Spinal cord (tissue), 10 donors: ENCODE measurements around the gene CACNA1A. TPM values are rescaled to one million over a fixed set of nuclear protein-coding genes. Genes with fewer than 3 reads are reported as not detected.

Experiments used
- DNase-seq, 6 donors: peaks; one replicate each; pipeline versions ENCODE4 v3.0.0 to v3.0.0-alpha.2; 2013 to 2015; ENCODE audit warnings: low spot score in 6 of 6, low read depth in 4 of 6
- H3K27ac ChIP-seq: one replicate; pipeline ENCODE4 v1.5.1; 2013; ENCODE audit warnings: low read depth, low read length, control low read depth
- H3K27me3 ChIP-seq: one replicate; pipeline ENCODE4 v1.6.1; 2013; ENCODE audit warnings: low read length; ENCODE audit not compliant: control insufficient read depth, insufficient read depth
- H3K36me3 ChIP-seq: one replicate; pipeline ENCODE4 v1.6.1; 2013; ENCODE audit warnings: low read length; ENCODE audit not compliant: control insufficient read depth, insufficient read depth
- H3K4me1 ChIP-seq: one replicate; pipeline ENCODE4 v1.6.1; 2013; ENCODE audit warnings: low read length; ENCODE audit not compliant: control insufficient read depth, insufficient read depth
- H3K4me3 ChIP-seq: one replicate; pipeline ENCODE4 v1.5.1; 2013; ENCODE audit warnings: low read depth, low read length, control low read depth
- H3K9me3 ChIP-seq: one replicate; pipeline ENCODE4 v1.6.1; 2013; ENCODE audit warnings: low read length; ENCODE audit not compliant: control insufficient read depth, insufficient read depth
- WGBS: methylation state at CpG from one replicate; pipeline ENCODE4 v1.1.5; 2013; ENCODE audit warnings: missing lambda C conversion rate; ENCODE audit not compliant: insufficient coverage; 5-methylcytosine and 5-hydroxymethylcytosine counted together
- polyA plus RNA-seq, 2 donors: library from polyadenylated mRNA; unstranded; fragments of 120-200 nt; gene quantifications; one replicate each; pipeline ENCODE4 v1.2.1, GENCODE V29; 2013; ENCODE audit not compliant: insufficient read length in 2 of 2
- total RNA-seq, 2 donors: library from RNA; depleted of rRNA in 1 of 2; stranded (reverse); fragments of 120-200 nt in 1 of 2; fragments of >200 nt in 1 of 2; gene quantifications; one replicate each; pipeline versions ENCODE4 v1.2.3 to v1.2.4, GENCODE V29; 2013 to 2014
- donor health status: healthy.

CACNA1A gene
- total and polyA plus RNA-seq, 4 donors = 39.8 to 116 (median 66.7) TPM

DNA sequence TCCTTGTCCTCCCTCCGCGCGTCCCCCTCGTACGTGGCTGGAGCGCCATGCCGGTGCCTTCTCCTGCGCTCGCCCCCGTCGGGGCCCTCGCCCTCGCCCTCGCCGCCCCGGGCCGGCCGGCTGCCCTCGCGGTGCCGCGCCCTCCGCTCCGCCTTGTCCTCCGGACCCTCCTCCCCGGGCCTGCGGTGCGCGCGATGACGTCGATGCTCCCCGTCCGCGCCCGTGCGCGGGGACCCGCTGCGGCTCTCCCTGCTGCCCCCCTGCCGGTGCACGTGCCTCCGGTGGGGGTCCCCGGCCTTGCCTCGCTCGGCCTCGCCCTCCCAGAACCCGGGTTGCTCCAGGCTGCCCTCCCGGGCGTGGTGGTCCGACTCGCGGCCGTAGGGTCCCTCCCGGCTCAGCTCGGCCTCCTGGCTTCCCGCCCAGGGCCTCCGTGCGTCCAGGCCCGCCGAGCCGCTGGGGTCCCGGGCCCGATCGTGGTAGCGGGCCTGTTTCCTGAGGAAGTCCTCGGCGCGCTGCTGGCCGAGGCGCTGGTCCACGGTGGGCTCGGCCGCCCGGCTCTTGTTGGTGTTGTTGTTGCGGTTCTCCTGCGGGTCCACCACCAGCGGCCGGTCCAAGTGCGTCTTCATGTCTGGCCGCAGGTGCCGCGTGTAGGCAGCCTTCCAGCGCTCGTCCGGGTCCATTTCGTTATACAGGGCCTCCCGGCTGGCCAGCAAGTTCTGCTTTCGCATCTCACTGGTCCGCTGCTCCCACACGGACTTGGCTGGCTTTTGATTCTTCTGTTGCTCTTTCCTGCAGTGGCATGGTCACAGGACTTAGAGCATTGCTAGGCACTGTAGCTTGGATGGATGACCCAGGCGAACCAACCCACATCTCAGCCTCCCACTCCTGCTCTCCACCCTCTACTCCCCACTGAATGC is 207.5 kb downstream of the CACNA1A start:
- DNase-seq = no peak
- H3K4me1 ChIP-seq = peaks cover 6% of the 10 kb centered on the region
- no peaks in the 10 kb centered on the region for H3K9me3 ChIP-seq
- no peak overlapping the region for H3K4me3 ChIP-seq
- no peak overlapping the region for H3K27ac ChIP-seq
- H3K27me3 ChIP-seq = no peaks in the 10 kb centered on the region
- peaks cover 25% of the 10 kb centered on the region for H3K36me3 ChIP-seq
- 62% methylated on average over 91 of the region's 92 CpGs for WGBS

DNA sequence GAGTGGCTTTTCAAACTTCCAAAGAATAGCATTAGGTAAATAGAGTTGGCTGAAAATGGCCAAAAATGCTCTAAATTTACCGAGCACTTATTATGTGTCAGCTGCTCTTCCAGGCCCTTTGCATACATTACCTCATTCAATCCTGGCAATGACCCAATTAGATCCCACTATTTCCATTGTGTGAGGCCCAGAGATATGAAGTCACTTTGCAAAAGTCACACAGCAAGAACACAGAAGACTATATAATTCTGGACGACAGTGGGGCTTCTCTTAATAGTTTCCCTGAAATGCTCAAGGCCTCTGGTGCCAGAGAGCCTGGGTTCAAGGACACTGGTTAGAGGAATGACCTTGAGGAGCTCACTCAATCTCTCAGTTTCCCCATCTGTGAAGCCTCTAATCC is 209.3 kb downstream of the CACNA1A start:
- Histone ChIP-seq H3K9me3 (no peaks in the 10 kb centered on the region), H3K27ac (no peak overlapping the region), H3K36me3 (peaks cover 21% of the 10 kb centered on the region), H3K27me3 (no peaks in the 10 kb centered on the region), H3K4me1 (peaks cover 6% of the 10 kb centered on the region), H3K4me3 (no peak overlapping the region)
- no peak for DNase-seq
- 76% methylated on average over 2 of the region's 2 CpGs for WGBS

DNA sequence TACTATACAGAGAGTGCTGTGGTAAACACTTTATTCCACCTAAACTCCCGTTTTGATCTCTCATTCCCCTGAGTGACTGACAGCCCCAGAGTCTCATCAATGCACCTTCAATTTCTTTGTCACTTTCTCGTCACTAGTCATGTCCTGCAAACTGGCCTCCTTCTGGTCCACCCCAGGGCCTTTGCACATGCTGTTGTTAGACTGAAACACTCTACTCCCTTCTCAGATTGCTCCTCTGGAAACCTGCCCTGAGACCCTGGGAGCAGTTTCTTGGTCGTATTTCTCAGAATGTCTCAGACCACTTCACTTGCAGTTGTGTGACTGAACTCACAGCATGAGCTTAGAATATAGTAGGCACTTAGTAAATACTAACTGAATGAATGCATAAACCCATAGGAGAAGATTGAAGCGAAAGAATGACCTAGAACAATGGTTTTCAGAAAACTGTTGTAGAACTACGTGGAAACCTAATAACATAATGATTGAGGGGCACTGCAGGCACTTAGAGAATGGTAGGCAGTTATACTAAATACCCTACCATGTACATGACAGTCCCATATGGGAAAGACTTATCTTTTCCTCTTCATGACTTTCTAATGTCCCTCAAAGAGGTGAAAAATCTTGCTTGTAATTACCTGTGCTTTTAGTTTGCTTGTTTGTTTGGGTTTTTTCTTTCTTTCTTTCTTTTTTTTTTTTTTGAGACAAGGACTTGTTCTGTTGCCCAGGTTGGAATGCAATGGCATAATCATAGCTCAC is 211.3 kb downstream of the CACNA1A start:
- H3K4me3 ChIP-seq = no peak overlapping the region
- WGBS = 93% methylated on average over 2 of the region's 5 CpGs
- DNase-seq = no peak

DNA sequence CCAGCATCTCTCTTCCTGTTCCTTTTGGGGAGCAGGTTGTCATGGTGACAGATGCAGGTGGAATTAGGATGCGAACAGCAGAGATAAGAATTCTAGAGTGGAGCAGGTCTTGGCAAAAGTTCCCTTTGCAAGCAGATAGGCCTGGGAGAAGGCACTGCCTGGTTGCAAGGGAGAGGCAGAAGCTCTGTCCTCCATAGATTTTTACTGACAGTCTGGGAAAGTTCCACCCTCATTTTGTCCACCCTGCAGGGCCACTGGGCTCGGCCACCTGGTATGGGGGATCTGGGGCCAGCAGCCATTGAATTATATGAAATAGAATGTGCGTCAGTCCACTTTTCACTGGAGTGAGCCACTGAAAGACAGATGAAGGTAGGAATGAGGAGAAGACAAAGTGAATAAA is 214.4 kb downstream of the CACNA1A start:
- DNase-seq = no peak
- Histone ChIP-seq H3K4me3 (no peak overlapping the region), H3K27me3 (no peaks in the 10 kb centered on the region), H3K27ac (no peak overlapping the region), H3K36me3 (peaks cover 1% of the 10 kb centered on the region), H3K9me3 (no peaks in the 10 kb centered on the region), H3K4me1 (no peaks in the 10 kb centered on the region)
- WGBS = 74% methylated on average over 3 of the region's 3 CpGs

More for the DNA sequence above, 211.3 kb downstream of the CACNA1A start:
- Histone ChIP-seq H3K9me3 (no peaks in the 10 kb centered on the region), H3K36me3 (peaks cover 18% of the 10 kb centered on the region), H3K27me3 (no peaks in the 10 kb centered on the region), H3K27ac (no peak overlapping the region), H3K4me1 (peaks cover 6% of the 10 kb centered on the region)

DNA sequence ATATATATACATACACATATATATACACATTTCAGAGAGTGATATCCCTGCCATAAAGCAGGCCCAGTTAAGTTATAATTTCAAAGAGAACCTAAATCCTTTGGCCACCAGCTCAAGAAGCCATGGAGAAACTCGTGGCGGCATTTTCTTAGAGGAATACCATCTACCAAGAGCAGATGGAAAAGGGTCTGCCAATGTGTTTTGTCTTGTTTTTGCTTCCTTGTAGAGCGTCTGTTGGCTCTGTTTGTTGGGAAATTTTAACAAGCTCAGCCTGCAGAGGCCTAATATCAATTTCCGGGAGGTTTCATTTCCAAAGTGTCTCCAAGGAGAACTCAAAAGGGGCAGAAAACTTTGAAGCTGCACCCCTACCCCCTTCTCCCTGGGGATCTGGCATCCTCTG is 215.5 kb downstream of the CACNA1A start:
- no peaks in the 10 kb centered on the region for H3K27me3 ChIP-seq
- DNase-seq = peak in 1 of 6 donors; percentile 65
- H3K36me3 ChIP-seq = peaks cover 13% of the 10 kb centered on the region
- no peak overlapping the region for H3K4me3 ChIP-seq
- H3K4me1 ChIP-seq = no peaks in the 10 kb centered on the region
- no peak overlapping the region for H3K27ac ChIP-seq
- no peaks in the 10 kb centered on the region for H3K9me3 ChIP-seq
- WGBS = 48% methylated on average over 2 of the region's 4 CpGs

DNA sequence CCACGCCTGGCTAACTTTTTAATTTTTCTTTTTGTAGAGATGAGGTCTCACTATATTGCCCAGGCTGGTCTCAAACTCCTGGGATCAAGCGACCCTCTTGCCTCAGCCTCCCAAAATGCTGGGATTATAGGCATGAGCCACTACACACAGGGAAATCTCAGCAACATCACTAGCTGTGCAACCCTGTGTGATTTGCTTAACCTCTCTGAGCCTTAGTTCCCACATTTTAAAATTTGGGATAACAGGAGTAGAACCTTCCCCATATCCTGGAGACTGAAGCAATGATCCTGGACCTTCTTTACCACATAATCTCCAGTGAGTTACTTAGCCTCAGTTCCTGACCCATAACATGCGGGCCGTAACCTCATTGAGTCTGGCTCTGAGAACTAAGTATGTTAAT is 217.0 kb downstream of the CACNA1A start:
- H3K4me1 ChIP-seq = no peaks in the 10 kb centered on the region
- no peaks in the 10 kb centered on the region for H3K9me3 ChIP-seq
- H3K4me3 ChIP-seq = no peak overlapping the region
- H3K36me3 ChIP-seq = peaks cover 26% of the 10 kb centered on the region
- DNase-seq = no peak
- H3K27ac ChIP-seq = no peak overlapping the region
- WGBS = 89% methylated on average over 1 of the region's 4 CpGs
- no peaks in the 10 kb centered on the region for H3K27me3 ChIP-seq

DNA sequence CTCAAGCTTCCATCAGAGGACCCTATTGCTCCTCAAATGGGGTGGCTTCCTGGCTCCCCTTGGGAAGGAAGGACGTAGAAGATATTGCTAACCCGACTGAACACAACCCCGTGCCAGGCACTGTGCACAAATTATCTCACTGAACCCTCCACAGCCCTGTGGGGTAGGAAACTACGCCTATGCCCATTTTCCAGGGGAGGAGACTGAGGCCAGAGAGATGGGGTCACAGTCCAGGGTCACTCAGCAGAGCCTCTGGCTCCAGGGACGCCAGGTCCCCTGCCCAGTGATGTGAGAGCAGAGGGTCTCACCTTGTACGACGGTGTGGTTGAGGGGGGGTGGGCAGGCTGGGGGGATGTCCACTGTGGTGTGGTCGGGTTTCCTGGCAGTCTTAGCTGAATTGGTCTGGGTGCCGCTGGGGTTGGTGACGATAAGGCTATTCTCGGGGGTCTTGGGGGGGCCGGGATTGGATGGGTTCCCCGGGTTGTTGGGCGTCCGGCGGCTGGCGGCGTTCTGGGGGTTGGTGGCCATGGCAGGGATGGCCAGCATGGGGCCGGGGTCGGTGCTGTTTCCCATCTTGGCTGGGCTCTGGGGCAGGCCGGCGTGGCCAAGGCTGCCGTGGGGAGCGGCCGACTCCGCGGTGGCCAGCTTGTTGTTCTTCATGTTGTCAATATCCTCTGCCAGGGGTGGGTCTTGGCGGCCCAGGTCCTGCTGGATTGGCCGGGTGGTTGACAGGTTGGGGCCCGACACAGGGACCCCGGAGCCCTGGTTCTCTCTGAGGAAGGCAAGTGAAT is 219.9 kb downstream of the CACNA1A start:
- no peak for DNase-seq
- no peaks in the 10 kb centered on the region for H3K27me3 ChIP-seq
- peaks cover 6% of the 10 kb centered on the region for H3K4me1 ChIP-seq
- no peak overlapping the region for H3K27ac ChIP-seq
- no peaks in the 10 kb centered on the region for H3K9me3 ChIP-seq
- H3K4me3 ChIP-seq = no peak overlapping the region
- peaks cover 45% of the 10 kb centered on the region for H3K36me3 ChIP-seq
- 93% methylated on average over 31 of the region's 31 CpGs for WGBS

DNA sequence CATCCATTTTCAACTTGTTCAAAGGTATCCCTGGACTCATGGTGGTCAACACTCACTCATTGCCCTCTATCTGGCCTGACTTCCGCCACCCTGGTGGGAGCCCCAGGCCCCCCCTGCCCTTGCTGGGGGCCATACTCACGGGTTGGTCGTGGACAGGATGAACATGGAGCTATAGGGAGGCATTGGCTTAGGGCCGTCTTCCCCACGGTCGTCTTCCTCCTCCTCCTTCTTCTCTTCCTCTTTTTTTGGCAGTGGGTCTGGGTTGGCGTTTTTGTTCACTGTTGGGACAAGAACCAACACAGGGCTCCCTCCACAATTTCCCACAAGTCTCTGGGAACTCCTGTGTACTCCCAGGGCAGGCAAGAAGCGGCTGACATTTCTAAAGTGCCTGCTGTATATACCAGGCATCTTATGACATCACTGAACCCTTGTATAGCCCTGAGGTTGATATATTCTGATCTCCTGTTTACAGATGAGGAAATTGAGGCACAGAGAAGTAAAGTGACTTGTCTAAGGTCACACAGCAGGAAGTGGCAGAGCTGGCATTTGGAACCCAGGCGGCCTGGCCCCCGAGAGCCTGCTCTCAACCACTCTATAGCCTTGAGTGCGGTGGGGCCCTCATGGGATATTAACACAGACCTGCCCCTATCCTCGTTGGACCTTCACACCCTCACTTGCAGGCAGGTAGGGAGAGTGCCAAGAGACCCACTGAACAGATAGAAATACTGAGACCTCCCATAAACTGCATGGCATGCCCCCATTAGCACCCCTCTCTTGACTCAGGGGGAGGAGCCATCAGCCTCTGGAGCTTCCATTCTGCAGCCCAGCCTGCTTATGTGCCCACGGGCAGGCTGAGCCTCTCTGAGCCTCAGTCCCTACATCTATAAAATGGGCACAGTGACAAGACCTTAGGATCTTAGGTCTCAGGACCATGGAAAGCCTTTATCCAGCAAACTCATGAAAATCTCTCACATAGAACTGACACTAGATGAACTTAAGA is 221.1 kb downstream of the CACNA1A start:
- 87% methylated on average over 5 of the region's 13 CpGs for WGBS
- no peak overlapping the region for H3K27ac ChIP-seq

More for the DNA sequence above, 221.1 kb downstream of the CACNA1A start:
- Histone ChIP-seq H3K4me3 (no peak overlapping the region), H3K9me3 (no peaks in the 10 kb centered on the region), H3K4me1 (peaks cover 10% of the 10 kb centered on the region), H3K36me3 (peaks cover 49% of the 10 kb centered on the region), H3K27me3 (no peaks in the 10 kb centered on the region)
- no peak for DNase-seq
